Fibroblast of villous mesenchyme (primary cell): ENCODE data around the gene DYNC1I1. TPM values are rescaled to one million over a fixed set of nuclear protein-coding genes. Genes with fewer than 3 reads are reported as not detected.

ENCODE experiments used
- DNase-seq: peaks from one replicate; pipeline ENCODE4 v3.0.0-alpha.2; 2010; ENCODE audit warnings: low read depth
- H3K4me3 ChIP-seq: 2 replicates; pipeline ENCODE4 v1.5.1; 2011; ENCODE audit warnings: low read depth, mild to moderate bottlenecking, low read length
- total RNA-seq: library from RNA; depleted of rRNA; stranded (reverse); fragments of >200 nt; gene quantifications from 2 replicates; pipeline ENCODE4 v1.2.3, GENCODE V29; 2012
- TF ChIP-seq, protein P1 (sequence below): IDR thresholded peaks from 2 replicates; pipeline ENCODE4 v1.5.1; 2012; ENCODE audit warnings: low read depth, mild to moderate bottlenecking, low read length; ENCODE audit not compliant: insufficient read depth

DYNC1I1 gene
- total RNA-seq, 1 donor = 0.43 TPM

DNA sequence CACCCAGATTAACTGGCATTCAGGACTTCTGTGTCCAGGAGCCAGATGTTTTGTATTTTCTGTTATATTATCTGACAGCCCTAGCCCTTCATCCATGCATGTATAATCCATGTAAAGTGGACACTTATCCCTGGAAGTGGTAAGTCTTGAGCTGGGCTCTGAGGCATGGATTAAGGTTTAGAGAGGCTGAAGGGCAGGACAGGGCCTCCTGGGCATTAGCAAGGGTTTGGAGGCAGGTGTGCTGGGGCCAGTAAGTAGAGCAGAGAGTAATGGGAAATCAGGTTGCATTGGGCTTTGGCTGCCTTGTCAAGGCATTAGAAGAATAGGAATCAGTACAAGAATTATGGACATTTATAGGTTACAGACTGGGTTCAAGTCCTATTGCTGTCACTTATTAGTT, 138.0 kb downstream of the DYNC1I1 start:
- H3K4me3 ChIP-seq = no peak overlapping the region
- DNase-seq = no peak
- TF ChIP-seq, protein P1, sequence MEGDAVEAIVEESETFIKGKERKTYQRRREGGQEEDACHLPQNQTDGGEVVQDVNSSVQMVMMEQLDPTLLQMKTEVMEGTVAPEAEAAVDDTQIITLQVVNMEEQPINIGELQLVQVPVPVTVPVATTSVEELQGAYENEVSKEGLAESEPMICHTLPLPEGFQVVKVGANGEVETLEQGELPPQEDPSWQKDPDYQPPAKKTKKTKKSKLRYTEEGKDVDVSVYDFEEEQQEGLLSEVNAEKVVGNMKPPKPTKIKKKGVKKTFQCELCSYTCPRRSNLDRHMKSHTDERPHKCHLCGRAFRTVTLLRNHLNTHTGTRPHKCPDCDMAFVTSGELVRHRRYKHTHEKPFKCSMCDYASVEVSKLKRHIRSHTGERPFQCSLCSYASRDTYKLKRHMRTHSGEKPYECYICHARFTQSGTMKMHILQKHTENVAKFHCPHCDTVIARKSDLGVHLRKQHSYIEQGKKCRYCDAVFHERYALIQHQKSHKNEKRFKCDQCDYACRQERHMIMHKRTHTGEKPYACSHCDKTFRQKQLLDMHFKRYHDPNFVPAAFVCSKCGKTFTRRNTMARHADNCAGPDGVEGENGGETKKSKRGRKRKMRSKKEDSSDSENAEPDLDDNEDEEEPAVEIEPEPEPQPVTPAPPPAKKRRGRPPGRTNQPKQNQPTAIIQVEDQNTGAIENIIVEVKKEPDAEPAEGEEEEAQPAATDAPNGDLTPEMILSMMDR = no peak

DNA sequence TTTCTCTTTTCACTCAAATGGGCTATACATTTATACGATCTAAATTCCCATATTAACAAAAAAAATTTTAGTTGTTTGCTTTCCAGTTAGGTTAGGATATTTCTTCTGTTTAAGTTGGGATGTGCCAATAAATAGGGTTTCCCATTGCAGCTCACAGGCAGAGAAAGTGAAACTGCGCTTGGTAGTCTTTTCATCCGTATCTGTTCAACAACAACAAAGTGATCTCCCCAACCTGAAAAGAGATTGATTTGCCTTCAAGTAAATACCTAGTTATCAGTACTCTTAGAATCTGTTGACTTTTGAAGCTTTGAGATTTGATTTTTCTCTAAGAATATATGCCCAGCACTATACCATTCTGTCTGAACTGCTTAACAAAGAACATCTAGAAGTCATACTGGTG, 143.4 kb downstream of the DYNC1I1 start:
- DNase-seq = no peak
- no peak overlapping the region for H3K4me3 ChIP-seq
- TF ChIP-seq, protein P1 = no peak

DNA sequence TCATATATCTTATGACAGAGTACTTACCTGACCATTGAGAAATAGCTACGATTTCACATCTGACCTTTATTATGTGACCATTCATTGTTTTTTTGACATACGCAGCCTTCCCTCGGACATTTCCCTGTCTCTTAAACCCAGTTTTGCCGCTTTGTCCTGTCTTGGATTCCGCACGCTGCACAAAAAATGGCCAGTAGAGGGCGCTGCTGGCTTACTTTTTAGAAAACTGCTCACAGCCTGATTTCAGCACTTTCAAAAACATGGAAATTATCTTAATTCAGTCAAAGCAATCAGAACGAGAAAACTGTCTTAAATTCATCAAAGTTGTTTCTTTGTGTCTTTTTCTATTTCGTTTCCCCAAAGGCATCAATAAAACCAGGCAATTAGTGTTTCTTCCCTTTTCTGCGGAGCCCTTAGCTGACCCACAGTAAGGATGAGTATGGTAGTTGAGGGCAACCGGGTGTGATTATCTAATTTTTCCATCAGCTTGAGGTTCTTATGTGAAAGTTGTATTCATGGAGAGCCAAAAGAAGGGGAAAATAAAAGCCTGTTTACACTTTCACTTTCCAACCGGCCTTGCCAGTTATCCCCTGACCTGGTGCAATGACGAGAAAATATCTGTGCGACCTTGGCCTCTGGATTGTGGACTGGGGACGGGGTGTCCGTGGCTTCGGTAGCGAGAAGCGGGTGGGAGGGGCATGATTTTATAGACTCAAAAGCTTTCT, 144.4 kb downstream of the DYNC1I1 start:
- TF ChIP-seq, protein P1 = peak; percentile 91
- peak; percentile 74 for DNase-seq
- no peak overlapping the region for H3K4me3 ChIP-seq

DNA sequence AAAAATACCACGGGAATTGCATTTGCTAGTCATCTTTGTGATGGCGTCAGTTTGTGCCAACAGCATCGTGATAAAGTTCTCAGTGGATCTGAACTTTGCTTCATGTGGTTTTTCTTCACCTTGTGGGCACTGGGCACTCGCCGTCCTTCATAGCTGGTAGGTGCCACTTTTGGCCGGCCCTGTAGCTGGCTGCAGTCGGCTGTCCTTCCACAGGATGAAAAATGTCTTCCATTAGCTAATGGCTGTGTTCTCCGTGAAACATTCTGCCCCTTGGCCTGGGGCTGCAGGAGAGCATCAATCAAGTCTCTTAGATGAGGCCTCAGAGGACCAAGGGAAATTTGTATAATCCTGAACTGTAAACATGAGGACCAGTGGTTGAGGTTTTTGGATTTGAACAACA, 145.3 kb downstream of the DYNC1I1 start:
- H3K4me3 ChIP-seq = no peak overlapping the region
- no peak for DNase-seq
- TF ChIP-seq, protein P1 = no peak

DNA sequence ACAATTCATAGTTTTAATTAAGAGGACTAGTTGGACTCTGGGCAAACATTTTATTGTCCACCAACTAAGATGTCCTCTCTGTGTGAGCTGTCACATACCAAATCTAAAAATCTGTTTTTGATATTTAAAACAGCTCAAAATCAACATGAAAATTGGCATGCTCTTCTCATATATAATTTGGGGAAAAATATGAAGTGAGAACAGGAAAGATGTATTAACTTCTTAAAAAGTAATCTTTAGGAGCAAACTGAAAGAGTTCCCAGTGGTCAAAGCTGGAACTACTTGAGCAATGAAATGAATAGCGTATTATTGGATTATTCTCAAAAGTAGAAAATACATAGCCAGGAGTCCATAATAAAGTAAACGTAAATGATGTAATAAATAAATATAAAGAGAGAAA, 147.2 kb downstream of the DYNC1I1 start:
- TF ChIP-seq, protein P1 = peak; percentile 20
- H3K4me3 ChIP-seq = no peak overlapping the region
- no peak for DNase-seq

DNA sequence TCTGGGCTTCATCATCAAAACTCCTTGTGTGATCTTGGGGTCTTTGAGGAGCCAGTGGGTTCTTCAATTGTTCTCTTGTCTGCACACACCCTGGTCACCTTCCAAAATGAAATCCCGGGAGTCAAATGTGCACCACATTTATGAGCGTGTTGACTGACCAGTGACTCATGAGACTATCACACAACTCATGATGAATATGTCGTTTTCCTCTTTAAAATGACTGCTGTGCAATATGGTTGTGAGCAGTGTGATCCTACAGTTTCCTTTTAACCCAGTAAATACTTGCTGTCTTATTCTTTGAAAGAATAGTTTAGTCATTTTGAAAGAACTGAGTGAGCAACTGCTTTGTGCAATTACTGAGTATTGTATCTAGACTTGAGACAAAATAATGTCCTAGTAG, 149.2 kb downstream of the DYNC1I1 start:
- DNase-seq = no peak
- no peak overlapping the region for H3K4me3 ChIP-seq
- TF ChIP-seq, protein P1 = no peak

DNA sequence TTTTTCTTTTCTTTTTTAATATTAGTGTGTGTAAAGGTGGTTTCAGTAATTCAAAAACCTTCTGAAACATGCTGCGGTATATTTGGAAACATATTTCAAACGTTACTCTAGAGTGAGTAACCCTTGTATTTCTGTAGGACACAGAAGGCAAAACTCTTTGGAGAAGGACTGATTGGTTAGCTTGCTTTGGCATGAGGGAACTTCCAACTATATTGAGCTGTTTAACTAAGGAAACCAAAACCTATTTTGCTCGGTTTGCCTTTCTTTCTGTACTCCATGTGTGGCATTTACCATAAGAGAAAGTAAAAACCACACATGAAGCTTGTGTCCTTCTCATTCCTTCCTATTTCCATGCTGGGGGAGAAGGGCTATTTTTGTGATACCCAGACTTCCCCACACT, 149.8 kb downstream of the DYNC1I1 start:
- H3K4me3 ChIP-seq = no peak overlapping the region
- DNase-seq = no peak
- TF ChIP-seq, protein P1 = no peak
